Measurements from ENCODE around the gene ZNF324. TPM values are rescaled to one million over a fixed set of nuclear protein-coding genes. Genes with fewer than 3 reads are reported as not detected.

The ZNF324 gene
- total RNA-seq, 1 experiment from 2014 or later = 11.3 TPM

DNA sequence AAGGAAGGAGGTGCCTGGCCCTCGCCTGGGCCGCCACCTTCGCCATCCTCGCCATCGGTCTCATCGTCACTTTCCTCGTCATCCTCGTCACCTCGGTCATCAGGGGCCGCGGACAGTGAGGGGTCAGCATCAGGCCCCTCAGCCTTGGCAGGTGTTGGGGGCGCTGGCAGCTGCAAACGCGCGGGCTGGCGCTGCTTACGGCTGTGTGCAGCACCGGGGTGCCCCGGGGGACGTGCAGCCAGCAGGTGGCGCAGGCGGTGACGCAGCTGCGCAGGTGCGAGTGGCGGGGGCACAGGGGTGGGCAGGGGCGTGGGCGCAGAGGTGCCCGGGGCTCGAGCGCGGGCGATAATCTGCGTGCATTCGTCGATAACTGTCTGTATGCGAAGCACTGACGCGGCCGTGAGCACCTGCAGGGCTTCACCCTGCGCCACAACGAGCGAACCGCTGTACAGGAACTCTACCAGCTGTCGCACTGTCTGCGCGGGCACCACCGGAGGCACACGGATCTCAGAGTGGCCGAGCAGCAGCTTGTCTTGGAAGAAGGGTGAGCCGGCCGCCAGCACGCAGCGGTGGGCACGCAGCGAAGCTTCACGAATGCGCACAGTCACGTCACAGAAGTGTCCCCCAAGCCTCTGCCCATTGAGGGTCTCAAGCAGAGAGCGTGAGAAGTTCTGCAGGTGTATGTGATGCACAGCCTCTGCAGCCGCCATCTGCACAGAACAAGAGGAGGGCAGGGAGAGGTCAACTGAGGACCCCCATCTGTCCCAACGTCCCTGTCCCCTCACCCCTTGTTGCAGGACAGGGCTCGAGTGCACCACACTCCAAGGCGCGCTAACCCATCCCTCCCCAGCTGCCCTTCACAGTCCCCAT lies 50.3 kb downstream of the ZNF324 start:
- Histone ChIP-seq H3K36me3 (ENCODE audit: control insufficient read depth in 1 of 2, insufficient read depth in 2 of 2, low read length in 2 of 2) (peaks cover 2 to 17% of the 10 kb centered on the region in 2 experiments; a peak in 2 of 4 replicates), H3K4me2 (ENCODE audit: low read length) (0 out of 2 replicates have a peak overlapping the region, but pooled peaks have one; percentile 9), H4K20me1 (ENCODE audit: insufficient read depth) (no peaks in the 10 kb centered on the region), H3K27me3 (ENCODE audit: insufficient read depth, low read length) (no peaks in the 10 kb centered on the region), H2AFZ (ENCODE audit: low read depth, low read length, poor library complexity, severe bottlenecking) (no peak overlapping the region), H3K9ac (ENCODE audit: low read length) (no peak overlapping the region), H3K4me3 (replicated peaks in 1 of 2; ENCODE audit: low read depth in 1 of 2, low read length in 2 of 2) (no peak overlapping the region), H3K4me1 (ENCODE audit: control insufficient read depth in 1 of 2, insufficient read depth in 2 of 2, low read length in 2 of 2) (peaks cover 18 to 47% of the 10 kb centered on the region in 2 experiments), H3K79me2 (ENCODE audit: insufficient read depth, low read length) (peaks cover 51% of the 10 kb centered on the region), H3K27ac (ENCODE audit: low read depth, low read length) (peak overlapping the region; percentile 20; the same call in 1 of the 2 replicates), H3K9me2 (ENCODE audit: insufficient read depth) (no peaks in the 10 kb centered on the region), H3K9me3 (ENCODE audit: control insufficient read depth in 1 of 2, insufficient read depth in 1 of 2, low read depth in 1 of 2, low read length in 2 of 2) (no peaks in the 10 kb centered on the region)
- ATAC-seq (no peak), DNase-seq (ENCODE audit: low read depth, low spot score) (no peak)
- no peak for TF ChIP-seq YY1 (IDR thresholded peaks at IDR 0.05; ENCODE audit: extremely low read depth, insufficient replicate concordance, low read depth, low read length)
- no peak for TF ChIP-seq ELF1 (IDR thresholded peaks at IDR 0.05; ENCODE audit: borderline replicate concordance, low read depth)
- TF ChIP-seq, protein P1, sequence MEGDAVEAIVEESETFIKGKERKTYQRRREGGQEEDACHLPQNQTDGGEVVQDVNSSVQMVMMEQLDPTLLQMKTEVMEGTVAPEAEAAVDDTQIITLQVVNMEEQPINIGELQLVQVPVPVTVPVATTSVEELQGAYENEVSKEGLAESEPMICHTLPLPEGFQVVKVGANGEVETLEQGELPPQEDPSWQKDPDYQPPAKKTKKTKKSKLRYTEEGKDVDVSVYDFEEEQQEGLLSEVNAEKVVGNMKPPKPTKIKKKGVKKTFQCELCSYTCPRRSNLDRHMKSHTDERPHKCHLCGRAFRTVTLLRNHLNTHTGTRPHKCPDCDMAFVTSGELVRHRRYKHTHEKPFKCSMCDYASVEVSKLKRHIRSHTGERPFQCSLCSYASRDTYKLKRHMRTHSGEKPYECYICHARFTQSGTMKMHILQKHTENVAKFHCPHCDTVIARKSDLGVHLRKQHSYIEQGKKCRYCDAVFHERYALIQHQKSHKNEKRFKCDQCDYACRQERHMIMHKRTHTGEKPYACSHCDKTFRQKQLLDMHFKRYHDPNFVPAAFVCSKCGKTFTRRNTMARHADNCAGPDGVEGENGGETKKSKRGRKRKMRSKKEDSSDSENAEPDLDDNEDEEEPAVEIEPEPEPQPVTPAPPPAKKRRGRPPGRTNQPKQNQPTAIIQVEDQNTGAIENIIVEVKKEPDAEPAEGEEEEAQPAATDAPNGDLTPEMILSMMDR (IDR thresholded peaks at IDR 0.05 in 2 of 3, conservative IDR thresholded peaks at IDR 0.05 in 1 of 3; ENCODE audit: borderline replicate concordance in 1 of 3, insufficient read depth in 1 of 3, low read depth in 2 of 3, low read length in 2 of 3) = peak in 2 of 3 experiments; percentile 29 to 41; a peak in 3 of 6 replicates
- peak; percentile 18; the same call in 1 of the 2 replicates for TF ChIP-seq POLR2AphosphoS5 (IDR thresholded peaks at IDR 0.05; ENCODE audit: low read depth, low read length)
- TF ChIP-seq ZNF274 (IDR thresholded peaks at IDR 0.05; ENCODE audit: low read depth, low read length) = no peak
- ChIA-PET POLR2A (no interaction called here), CTCF (interaction anchor here (1.1 kb wide), 1 partner anchor 31 kb away, joined by 3 read pairs; no protein-coding TSS in a partner anchor), RAD21 (ENCODE audit: low non-redundant PET in 1 of 2, low total read pairs in 2 of 2, uncharacterized antibody in 2 of 2, unreplicated experiment in 2 of 2) (no interaction called here)
- no TSS peak for BruUV-seq (replicated peaks)
- intact Hi-C loops (cut with micrococcal nuclease) = loop anchor here (5.0 kb wide), 2 partner anchors 190 to 300 kb away; partner anchors contain the start of gene ZSCAN22

Data from HCT116 (cell line).